Activated T-cell treated with anti-CD3 and anti-CD28 coated beads, Interleukin-2, amount 50 U/mL, for 72 hours (primary cell): Measurements from ENCODE around the gene RAMP3. TPM values are rescaled to one million over a fixed set of nuclear protein-coding genes. Genes with fewer than 3 reads are reported as not detected.

Experiments
- ATAC-seq, 2 donors: fragments of 150-1000 bp; cut with Tn5 transposase; replicated peaks in 1 of 2; 2 replicates each; pipeline ENCODE4 v1.10.0; 2021; ENCODE audit warnings: moderate library complexity in 2 of 2, mild to moderate bottlenecking in 1 of 2
- DNase-seq, 2 donors: peaks; one replicate each; pipeline ENCODE4 v3.0.0; 2021 to 2022; ENCODE audit warnings: mixed read lengths in 1 of 2
- H3K27ac Mint-ChIP-seq: one replicate; pipeline ENCODE4 v1.8.0; 2022; ENCODE audit warnings: mild to moderate bottlenecking, moderate library complexity, mixed read lengths
- H3K27me3 Mint-ChIP-seq: one replicate; pipeline ENCODE4 v1.8.0; 2022; ENCODE audit warnings: low read depth, mixed read lengths
- H3K36me3 Mint-ChIP-seq, 2 donors: one replicate each; pipeline ENCODE4 v1.8.0; 2022; ENCODE audit warnings: mixed read lengths in 2 of 2, mild to moderate bottlenecking in 1 of 2; ENCODE audit not compliant: insufficient read depth in 2 of 2
- H3K4me1 Mint-ChIP-seq: one replicate; pipeline ENCODE4 v1.8.0; 2022; ENCODE audit warnings: low read depth, mixed read lengths
- H3K4me3 Mint-ChIP-seq, 2 donors: one replicate each; pipeline ENCODE4 v1.8.0; 2022; ENCODE audit warnings: mild to moderate bottlenecking in 2 of 2, mixed read lengths in 2 of 2, moderate library complexity in 2 of 2
- H3K9me3 Mint-ChIP-seq, 2 donors: one replicate each; pipeline ENCODE4 v1.8.0; 2022; ENCODE audit warnings: mixed read lengths in 2 of 2
- total RNA-seq, 2 donors: library from RNA; stranded (reverse); gene quantifications; one replicate each; pipeline ENCODE4 v1.2.3, GENCODE V29; 2022

Gene RAMP3
- total RNA-seq, 2 donors from 2014 or later = 0.50 TPM; not detected in 1

DNA sequence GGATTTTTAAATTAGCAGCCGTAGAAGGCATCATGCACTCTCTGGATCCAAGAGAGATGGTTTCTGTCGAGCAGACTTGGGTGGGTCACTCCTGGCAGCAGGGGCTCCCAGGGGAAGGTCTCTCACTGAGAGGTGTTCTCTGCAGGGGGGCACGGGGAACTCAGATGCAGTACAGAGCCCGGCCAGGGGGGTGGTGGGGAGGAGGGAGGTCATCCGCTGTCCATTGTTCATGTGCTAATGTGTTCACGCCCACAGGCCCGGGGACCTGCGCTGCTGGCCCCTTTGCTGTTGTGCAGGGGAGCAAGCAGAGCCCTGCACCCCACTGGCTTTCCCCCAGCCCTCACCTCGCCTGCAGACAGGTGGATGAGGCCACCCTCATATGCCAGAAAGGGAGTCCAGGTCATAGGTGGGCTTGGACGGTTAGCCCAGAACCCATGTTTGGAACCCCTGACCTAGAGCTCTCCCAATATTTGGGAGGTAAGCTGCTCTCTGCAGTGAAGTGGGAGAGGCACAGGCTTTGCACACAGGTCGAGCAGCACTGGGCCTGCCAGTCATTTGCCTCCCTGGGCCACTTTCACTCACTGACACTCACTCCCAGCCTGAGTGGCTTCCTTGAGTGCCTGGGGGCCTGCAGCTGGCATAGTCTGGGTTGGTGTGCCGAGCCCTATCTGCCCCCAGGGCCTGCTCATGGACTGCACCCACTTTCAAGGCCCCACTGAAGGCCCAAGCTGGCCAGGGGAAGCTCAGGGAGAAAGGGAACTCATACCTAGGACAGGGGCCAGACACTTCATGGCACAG lies 33.5 kb upstream of the RAMP3 start:
- no peak for DNase-seq
- Mint-ChIP-seq H3K4me3 (no peak overlapping the region), H3K9me3 (no peaks in the 10 kb centered on the region), H3K27ac (no peak overlapping the region), H3K27me3 (no peaks in the 10 kb centered on the region), H3K36me3 (no peaks in the 10 kb centered on the region), H3K4me1 (no peaks in the 10 kb centered on the region)
- no peak for ATAC-seq

DNA sequence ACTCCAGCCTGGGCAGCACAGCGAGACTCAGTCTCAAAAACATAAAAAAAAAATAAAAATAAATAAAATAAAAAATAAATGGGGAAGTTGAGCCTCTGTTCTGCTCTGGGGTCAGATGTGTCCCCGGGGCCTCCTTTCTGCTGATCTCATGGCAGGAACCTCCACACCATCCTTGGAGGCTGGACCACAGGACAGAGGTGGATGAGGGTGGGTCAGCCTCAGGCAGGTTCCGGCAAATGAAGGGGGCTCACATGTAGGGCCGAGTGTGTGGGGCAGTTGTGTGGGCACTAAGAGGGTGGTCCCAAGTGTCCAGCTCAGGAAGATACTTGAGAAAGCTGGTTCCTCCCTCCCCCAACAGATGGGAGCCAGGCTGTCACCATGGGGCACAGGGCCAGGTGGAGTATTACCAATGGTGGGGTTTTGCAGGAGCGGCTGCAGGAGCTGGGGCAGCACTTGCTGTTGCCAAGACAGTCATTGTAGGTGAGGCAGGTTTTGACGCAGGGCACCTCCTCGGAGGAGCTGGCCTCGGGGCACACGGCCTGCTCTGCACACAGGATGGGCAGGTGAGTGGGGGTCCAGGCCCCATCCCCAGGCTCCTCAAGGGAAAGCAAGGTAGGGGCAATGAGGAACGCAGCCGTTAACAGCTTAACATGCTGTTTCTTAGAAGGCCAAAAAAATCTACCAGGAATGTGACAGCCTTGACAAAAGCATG lies 32.2 kb upstream of the RAMP3 start:
- ATAC-seq (no peak), DNase-seq (no peak)
- Mint-ChIP-seq H3K27ac (no peak overlapping the region), H3K4me3 (no peak overlapping the region), H3K9me3 (no peaks in the 10 kb centered on the region), H3K4me1 (no peaks in the 10 kb centered on the region), H3K27me3 (no peaks in the 10 kb centered on the region), H3K36me3 (no peaks in the 10 kb centered on the region)

DNA sequence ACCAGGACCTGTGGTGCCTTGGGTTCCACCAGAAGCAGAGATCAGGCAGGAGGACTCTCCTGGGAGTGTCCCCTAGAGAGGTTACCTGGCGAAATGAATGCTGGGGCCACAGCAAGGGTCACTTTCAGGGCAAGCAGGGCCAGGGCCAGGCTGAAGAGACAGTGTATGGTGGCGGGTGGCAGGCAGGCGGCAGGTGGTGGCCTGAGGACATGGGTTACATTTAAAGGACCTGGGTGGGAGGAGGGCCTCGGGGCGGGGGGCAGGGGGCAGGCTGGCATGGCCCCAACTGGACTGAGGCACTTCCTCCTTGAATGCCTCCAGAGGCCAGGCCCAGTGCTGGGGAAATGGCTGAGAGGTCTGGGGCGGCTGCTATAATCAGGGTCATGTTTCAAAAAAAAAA lies 31.4 kb upstream of the RAMP3 start:
- no peaks in the 10 kb centered on the region for H3K27me3 Mint-ChIP-seq

DNA sequence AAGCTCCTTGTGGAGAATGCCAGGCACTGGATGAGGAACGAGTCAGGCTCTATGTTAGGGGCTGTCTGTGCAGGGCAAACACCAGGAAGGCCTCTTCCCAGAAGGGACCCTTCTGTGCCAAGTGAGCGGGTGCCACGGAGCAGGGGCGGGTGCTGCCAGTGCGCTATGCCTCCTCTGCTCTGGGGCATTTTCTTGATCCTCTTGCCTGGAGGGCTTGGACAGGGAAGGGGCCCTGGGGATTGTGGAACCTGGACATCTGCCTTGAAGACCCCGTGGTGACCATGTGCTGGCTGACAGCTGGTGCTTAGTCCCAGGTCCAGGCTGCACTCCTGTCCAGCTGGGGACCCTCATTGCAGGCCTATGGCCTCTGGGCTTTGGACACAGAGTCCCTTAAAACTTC lies 30.7 kb upstream of the RAMP3 start:
- no peak overlapping the region for H3K27ac Mint-ChIP-seq
- no peaks in the 10 kb centered on the region for H3K36me3 Mint-ChIP-seq
- no peaks in the 10 kb centered on the region for H3K4me1 Mint-ChIP-seq
- H3K27me3 Mint-ChIP-seq = no peaks in the 10 kb centered on the region
- H3K4me3 Mint-ChIP-seq = no peak overlapping the region
- no peak for ATAC-seq
- DNase-seq = no peak
- H3K9me3 Mint-ChIP-seq = no peaks in the 10 kb centered on the region

More for the DNA sequence above, 31.4 kb upstream of the RAMP3 start:
- H3K4me3 Mint-ChIP-seq = no peak overlapping the region
- DNase-seq = no peak
- no peaks in the 10 kb centered on the region for H3K9me3 Mint-ChIP-seq
- no peak for ATAC-seq
- no peak overlapping the region for H3K27ac Mint-ChIP-seq
- H3K36me3 Mint-ChIP-seq = no peaks in the 10 kb centered on the region
- no peaks in the 10 kb centered on the region for H3K4me1 Mint-ChIP-seq

DNA sequence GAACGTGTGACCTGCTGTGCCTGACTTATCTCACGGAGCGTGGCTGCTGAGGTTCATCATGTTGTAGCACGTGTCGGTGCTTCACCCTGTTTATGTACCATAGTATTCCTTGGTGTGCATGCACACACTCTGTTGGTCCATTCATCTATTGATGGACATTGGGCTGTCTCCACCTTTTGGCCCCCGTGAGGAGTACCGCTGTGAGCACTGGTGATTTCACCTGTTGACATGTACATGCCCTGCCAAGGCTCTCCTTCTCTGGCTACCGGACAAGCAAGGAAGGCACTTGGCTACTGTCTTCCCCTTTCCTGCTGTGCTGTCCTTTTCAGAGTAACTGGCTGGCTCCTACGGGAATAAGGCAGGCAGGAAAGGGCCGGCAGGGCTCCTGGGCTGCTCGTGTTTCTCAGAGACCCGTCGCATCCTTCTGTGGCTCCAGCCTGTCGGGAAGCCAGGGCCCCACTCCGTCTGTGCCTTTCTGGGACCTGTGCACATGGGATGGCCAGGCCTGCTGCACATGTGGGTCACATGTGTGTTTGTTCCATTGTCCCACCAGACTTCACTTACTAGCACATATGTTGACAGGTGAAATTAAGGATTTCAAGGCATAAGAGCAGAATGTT lies 28.3 kb upstream of the RAMP3 start:
- H3K27me3 Mint-ChIP-seq = no peaks in the 10 kb centered on the region
- ATAC-seq (no peak), DNase-seq (no peak)
- no peaks in the 10 kb centered on the region for H3K36me3 Mint-ChIP-seq
- H3K9me3 Mint-ChIP-seq = no peaks in the 10 kb centered on the region
- no peak overlapping the region for H3K4me3 Mint-ChIP-seq
- no peaks in the 10 kb centered on the region for H3K4me1 Mint-ChIP-seq
- no peak overlapping the region for H3K27ac Mint-ChIP-seq

DNA sequence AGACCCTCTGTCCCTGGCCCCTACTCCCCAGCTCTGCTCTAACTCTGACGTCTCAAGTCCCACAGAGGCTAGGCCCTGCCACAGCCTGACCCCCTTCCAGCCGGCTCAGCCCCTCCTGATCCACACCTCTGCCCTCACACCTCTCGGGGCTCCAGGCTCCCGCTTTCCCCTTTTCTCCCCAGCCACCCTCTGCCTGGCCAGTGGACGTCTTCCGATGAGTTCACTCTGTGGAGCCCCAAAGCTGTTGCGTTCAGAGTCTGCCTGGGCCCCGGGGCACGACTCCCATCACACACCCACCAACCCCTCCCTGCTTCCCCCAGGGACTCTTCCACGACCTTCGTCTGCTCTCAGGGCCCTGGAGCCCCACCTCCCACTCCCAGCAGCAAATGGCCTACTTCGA lies 27.7 kb upstream of the RAMP3 start:
- Mint-ChIP-seq H3K9me3 (no peaks in the 10 kb centered on the region), H3K4me3 (no peak overlapping the region), H3K36me3 (no peaks in the 10 kb centered on the region), H3K4me1 (no peaks in the 10 kb centered on the region), H3K27me3 (no peaks in the 10 kb centered on the region), H3K27ac (no peak overlapping the region)
- DNase-seq = no peak
- no peak for ATAC-seq

DNA sequence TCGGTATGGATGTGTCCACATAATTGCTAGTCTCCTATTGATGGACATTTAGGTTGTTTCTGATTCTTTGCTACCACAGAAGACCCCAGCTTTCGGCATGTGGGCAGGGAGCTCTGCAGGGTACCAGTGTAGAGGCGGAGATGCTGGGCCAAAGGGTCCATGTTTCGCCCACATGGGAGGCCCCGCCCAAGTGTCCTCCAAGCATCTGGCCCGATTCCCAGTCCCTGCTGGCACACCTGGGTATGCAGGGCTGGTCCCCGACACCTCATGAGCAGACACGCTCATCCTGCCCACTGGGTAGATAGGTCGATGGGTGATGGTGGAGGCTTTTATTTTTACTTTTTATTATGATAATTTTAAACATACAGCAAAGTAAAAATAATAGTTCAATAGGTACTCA lies 26.7 kb upstream of the RAMP3 start:
- no peak for DNase-seq
- Mint-ChIP-seq H3K36me3 (no peaks in the 10 kb centered on the region), H3K9me3 (no peaks in the 10 kb centered on the region), H3K27ac (no peak overlapping the region), H3K27me3 (no peaks in the 10 kb centered on the region), H3K4me1 (peaks cover 5% of the 10 kb centered on the region), H3K4me3 (no peak overlapping the region)
- no peak for ATAC-seq

DNA sequence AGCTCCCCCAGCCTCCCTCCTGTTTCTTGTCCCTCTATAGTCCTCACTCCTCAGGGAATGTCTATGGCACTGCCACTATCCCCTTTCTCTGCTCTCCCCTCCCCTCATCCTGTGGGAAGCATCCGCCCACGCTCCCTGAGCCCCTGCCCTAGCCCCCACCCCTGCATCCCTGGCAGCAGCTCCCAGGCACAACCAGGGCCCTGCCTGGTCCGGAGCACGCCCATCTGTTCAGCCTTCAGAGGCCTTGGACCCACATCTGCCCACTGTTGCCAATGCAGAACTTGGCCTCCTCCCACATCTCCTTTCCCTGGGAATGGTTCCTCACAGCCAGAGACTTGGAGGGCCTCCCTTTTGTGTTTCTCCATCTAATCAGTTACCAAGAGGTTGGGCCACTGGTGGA lies 25.7 kb upstream of the RAMP3 start:
- Mint-ChIP-seq H3K36me3 (no peaks in the 10 kb centered on the region), H3K9me3 (no peaks in the 10 kb centered on the region), H3K27me3 (no peaks in the 10 kb centered on the region), H3K27ac (no peak overlapping the region), H3K4me1 (peaks cover 11% of the 10 kb centered on the region), H3K4me3 (no peak overlapping the region)
- ATAC-seq (no peak), DNase-seq (no peak)

DNA sequence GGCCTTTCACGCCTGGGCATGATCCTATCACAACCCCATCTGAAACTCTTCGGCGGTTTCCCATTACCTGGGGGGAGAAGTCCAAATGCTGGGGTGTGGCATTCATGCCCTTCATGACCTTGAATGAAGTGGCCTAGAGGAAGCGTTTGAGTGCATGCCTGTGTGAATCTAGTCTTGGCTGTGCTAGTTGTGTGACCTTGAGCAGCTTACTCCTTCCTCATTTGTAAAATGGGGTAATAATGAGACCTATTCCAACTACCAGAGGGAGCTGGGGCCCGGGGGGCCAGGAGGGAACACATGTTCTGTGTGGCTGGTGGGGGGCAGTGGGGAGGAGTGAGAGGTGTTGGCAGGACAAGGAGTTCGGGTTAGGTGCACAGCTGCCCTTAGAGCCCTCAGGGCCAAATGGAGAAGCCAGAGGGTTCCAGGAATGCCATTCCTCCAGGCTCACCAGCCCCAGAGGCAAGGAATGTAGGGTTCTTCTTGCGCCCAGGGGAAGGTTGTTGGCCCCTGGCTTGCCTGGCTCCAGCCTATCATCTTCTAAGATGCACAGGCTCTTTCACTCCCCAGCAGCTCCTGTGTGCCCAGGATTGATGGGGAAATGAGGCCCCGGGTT lies 24.8 kb upstream of the RAMP3 start:
- no peaks in the 10 kb centered on the region for H3K27me3 Mint-ChIP-seq

DNA sequence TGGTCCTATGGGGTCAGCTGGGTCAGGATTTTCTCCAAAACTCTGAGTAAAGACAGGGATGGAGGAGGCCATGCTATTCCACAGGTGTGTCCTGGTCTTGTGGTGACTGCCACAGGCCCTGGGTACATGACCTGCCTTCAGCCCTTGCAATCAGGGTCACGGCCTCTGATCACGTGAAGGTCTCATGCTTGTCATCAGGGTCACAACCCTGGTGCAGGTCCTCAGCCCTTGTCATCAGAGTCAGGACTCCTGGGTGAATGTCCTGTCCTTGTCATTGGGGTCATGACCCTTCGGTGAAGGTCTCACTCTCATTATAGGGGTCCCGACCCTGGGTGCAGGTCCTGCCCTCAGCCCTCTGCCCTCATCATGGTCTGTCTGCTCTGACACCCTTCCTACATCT lies 24.2 kb upstream of the RAMP3 start:
- no peaks in the 10 kb centered on the region for H3K27me3 Mint-ChIP-seq
- H3K4me3 Mint-ChIP-seq = no peak overlapping the region
- H3K9me3 Mint-ChIP-seq = no peaks in the 10 kb centered on the region
- ATAC-seq (no peak), DNase-seq (no peak)
- H3K27ac Mint-ChIP-seq = no peak overlapping the region
- peaks cover 11% of the 10 kb centered on the region for H3K4me1 Mint-ChIP-seq
- no peaks in the 10 kb centered on the region for H3K36me3 Mint-ChIP-seq

More for the DNA sequence above, 24.8 kb upstream of the RAMP3 start:
- no peak for ATAC-seq
- no peak for DNase-seq
- no peak overlapping the region for H3K27ac Mint-ChIP-seq
- H3K36me3 Mint-ChIP-seq = no peaks in the 10 kb centered on the region
- no peaks in the 10 kb centered on the region for H3K9me3 Mint-ChIP-seq
- no peak overlapping the region for H3K4me3 Mint-ChIP-seq
- peaks cover 11% of the 10 kb centered on the region for H3K4me1 Mint-ChIP-seq

DNA sequence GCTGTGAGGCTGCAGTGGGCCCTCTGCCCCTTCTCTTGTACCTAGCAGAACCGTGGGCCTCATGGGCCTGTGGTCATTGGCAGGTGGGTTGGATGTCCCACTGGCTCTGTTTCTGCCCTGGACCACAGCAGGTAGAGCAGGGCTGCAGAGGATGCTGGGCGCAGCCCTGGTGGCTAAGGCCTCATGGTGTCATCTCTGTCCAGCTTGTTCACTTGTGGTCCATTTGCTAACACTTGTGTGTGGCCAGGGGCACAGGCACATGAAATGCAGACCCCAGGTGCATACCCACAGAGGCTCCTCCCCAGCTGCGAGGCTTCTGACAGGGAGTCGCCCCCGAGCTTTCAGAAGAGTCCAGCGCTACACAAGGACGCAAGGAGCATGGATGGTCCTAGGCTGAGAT lies 23.7 kb upstream of the RAMP3 start:
- ATAC-seq (no peak), DNase-seq (no peak)
- no peaks in the 10 kb centered on the region for H3K9me3 Mint-ChIP-seq
- H3K36me3 Mint-ChIP-seq = no peaks in the 10 kb centered on the region
- H3K4me1 Mint-ChIP-seq = peaks cover 11% of the 10 kb centered on the region
- no peaks in the 10 kb centered on the region for H3K27me3 Mint-ChIP-seq
- no peak overlapping the region for H3K4me3 Mint-ChIP-seq
- H3K27ac Mint-ChIP-seq = no peak overlapping the region

DNA sequence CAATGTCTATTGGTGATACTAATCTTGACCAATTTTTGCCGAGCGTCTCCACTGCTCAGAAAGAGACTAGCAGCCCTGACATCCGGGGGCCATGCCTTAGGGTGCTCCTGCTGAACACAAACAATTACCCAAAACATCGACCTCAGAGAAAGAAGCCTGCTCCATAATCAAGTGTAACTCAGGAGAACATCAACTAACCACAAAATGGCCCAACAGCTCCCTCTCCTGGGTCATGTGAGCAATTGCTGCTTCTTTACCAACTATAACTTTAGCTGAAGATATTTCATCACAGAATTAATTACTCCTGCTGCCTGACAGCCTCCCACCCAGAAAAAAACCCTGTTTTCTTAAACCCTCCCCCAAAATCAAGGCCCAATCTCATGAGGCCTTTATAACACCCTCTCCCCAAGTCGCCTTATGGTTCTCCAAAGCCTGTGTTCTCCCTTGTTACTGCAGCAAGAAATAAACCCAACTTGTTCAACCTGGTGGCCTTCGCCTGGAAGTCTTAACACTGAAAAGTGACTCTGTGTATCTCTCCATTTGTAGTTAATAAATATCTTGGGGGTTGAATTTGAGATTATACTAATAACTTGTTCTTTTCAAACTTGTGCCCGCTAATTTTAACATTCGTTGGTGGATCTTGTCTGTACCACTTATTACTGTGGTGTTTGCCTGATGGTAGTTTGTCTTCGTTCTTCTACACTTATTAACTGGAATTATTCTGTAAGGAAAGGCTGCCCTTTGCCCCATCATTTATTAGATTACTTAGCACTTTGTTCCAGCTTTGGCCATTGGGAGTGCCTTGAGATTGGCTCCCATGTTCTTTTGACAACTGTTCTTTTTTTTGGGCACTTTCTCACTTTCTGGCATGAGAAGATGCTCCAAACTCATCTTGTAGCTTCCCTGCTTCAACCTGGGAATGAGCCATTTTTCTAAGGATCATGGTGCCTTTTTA lies 21.2 kb upstream of the RAMP3 start:
- DNase-seq (peak; percentile 61 to 73), ATAC-seq (peak; percentile 80 to 82)
- H3K4me1 Mint-ChIP-seq = peaks cover 17% of the 10 kb centered on the region
- peak overlapping the region in 1 of 2 donors; percentile 52 for H3K4me3 Mint-ChIP-seq
- no peaks in the 10 kb centered on the region for H3K9me3 Mint-ChIP-seq
- no peaks in the 10 kb centered on the region for H3K27me3 Mint-ChIP-seq
- H3K36me3 Mint-ChIP-seq = no peaks in the 10 kb centered on the region
- no peak overlapping the region for H3K27ac Mint-ChIP-seq
